IMR-90 (cell line): ENCODE measurements around the gene ERCC6. TPM values are rescaled to one million over a fixed set of nuclear protein-coding genes. Genes with fewer than 3 reads are reported as not detected.

ENCODE experiments used
- ATAC-seq: fragments of 200-7000 bp; cut with Tn5 transposase; 2 replicates; pipeline ENCODE4 v1.9.1; 2020; ENCODE audit warnings: low read depth, mild to moderate bottlenecking, moderate library complexity
- BruUV-seq: library from RNA; stranded (reverse); fragments of 400-500 nt; replicated peaks from 2 replicates; lab custom pipeline; 2021; lab: Mats Ljungman, UMichigan
- CTCF ChIA-PET: fragments of 300-600 bp; formaldehyde crosslinking; extraction: SDS; loops from one replicate; lab custom pipeline; 2021; ENCODE audit warnings: antibody characterized with exemption; lab: Yijun Ruan, JAX
- POLR2A ChIA-PET: fragments of 300-600 bp; sonication (Branson Sonifier 250); formaldehyde crosslinking; loops from one replicate; lab custom pipeline; 2022; ENCODE audit warnings: antibody characterized with exemption; ENCODE audit not compliant: unreplicated experiment; lab: Charles Lee
- DNase-seq: peaks from one replicate; pipeline ENCODE4 v3.0.0; 2013
- H2AFZ ChIP-seq: replicated peaks from 2 replicates; pipeline ENCODE3; 2013; ENCODE audit warnings: low read length, mild to moderate bottlenecking; ENCODE audit not compliant: poor library complexity
- H2AK5ac ChIP-seq: 2 replicates; pipeline ENCODE4 v1.6.1; 2013; ENCODE audit warnings: low read depth, low read length, inconsistent platforms
- H2AK9ac ChIP-seq: replicated peaks from 2 replicates; pipeline ENCODE3; 2013; ENCODE audit warnings: mild to moderate bottlenecking, low read depth, low read length, moderate library complexity; ENCODE audit not compliant: poor library complexity
- H2BK120ac ChIP-seq: 2 replicates; pipeline ENCODE4 v1.6.1; 2013; ENCODE audit warnings: low read depth, low read length, inconsistent platforms
- H2BK15ac ChIP-seq: 3 replicates; pipeline ENCODE4 v1.6.1; 2013; ENCODE audit warnings: low read depth, low read length, inconsistent platforms
- H2BK20ac ChIP-seq: 2 replicates; pipeline ENCODE4 v1.6.1; 2013; ENCODE audit warnings: low read depth, mild to moderate bottlenecking, inconsistent platforms, low read length, moderate library complexity
- H2BK5ac ChIP-seq: 2 replicates; pipeline ENCODE4 v1.6.1; 2013; ENCODE audit warnings: mild to moderate bottlenecking, low read depth, low read length, inconsistent platforms; ENCODE audit not compliant: poor library complexity, severe bottlenecking
- H3K14ac ChIP-seq: replicated peaks from 2 replicates; pipeline ENCODE4 v1.6.1; 2013; ENCODE audit warnings: low read depth, low read length, inconsistent platforms
- H3K18ac ChIP-seq: 2 replicates; pipeline ENCODE4 v1.6.1; 2013; ENCODE audit warnings: low read depth, low read length, control low read depth
- H3K23ac ChIP-seq: 2 replicates; pipeline ENCODE4 v1.6.1; 2013; ENCODE audit warnings: low read depth, low read length, inconsistent platforms
- H3K27ac ChIP-seq: 2 replicates; pipeline ENCODE4 v1.5.1; 2013; ENCODE audit warnings: mild to moderate bottlenecking, control low read depth, low read length; ENCODE audit not compliant: insufficient read depth
- H3K27me3 ChIP-seq: 2 replicates; pipeline ENCODE4 v1.6.1; 2013; ENCODE audit warnings: low read length; ENCODE audit not compliant: control insufficient read depth, insufficient read depth
- H3K36me3 ChIP-seq: 2 replicates; pipeline ENCODE4 v1.6.1; 2013; ENCODE audit warnings: low read length, mixed read lengths; ENCODE audit not compliant: control insufficient read depth, insufficient read depth
- H3K4ac ChIP-seq: 2 replicates; pipeline ENCODE4 v1.6.1; 2013; ENCODE audit warnings: low read depth, low read length, inconsistent platforms
- H3K4me1 ChIP-seq: 2 replicates; pipeline ENCODE4 v1.6.1; 2013; ENCODE audit warnings: low read length, mixed read lengths; ENCODE audit not compliant: control insufficient read depth, insufficient read depth
- H3K4me2 ChIP-seq: 2 replicates; pipeline ENCODE4 v1.6.1; 2013; ENCODE audit warnings: low read depth, mild to moderate bottlenecking, control low read depth, low read length, moderate library complexity
- H3K4me3 ChIP-seq: 2 replicates; pipeline ENCODE4 v1.5.1; 2013; ENCODE audit warnings: low read depth, mild to moderate bottlenecking, control low read depth, low read length, moderate library complexity; ENCODE audit not compliant: insufficient read depth
- H3K56ac ChIP-seq: 2 replicates; pipeline ENCODE4 v1.6.1; 2013; ENCODE audit warnings: low read length, inconsistent platforms; ENCODE audit not compliant: insufficient read depth; ENCODE audit errors: extremely low read depth
- H3K79me1 ChIP-seq, 2 experiments: 2 replicates each; pipeline ENCODE4 v1.6.1; 2013; ENCODE audit warnings: low read length in 2 of 2, inconsistent platforms in 1 of 2, low read depth in 1 of 2
- H3K9ac ChIP-seq: 2 replicates; pipeline ENCODE4 v1.6.1; 2013; ENCODE audit warnings: low read depth, low read length, control low read depth
- H3K9me1 ChIP-seq: 2 replicates; pipeline ENCODE4 v1.6.1; 2013; ENCODE audit warnings: low read length, inconsistent platforms; ENCODE audit not compliant: insufficient read depth
- H3K9me3 ChIP-seq: 2 replicates; pipeline ENCODE4 v1.6.1; 2013; ENCODE audit warnings: low read length; ENCODE audit not compliant: control insufficient read depth, insufficient read depth
- H4K20me1 ChIP-seq: 2 replicates; pipeline ENCODE4 v1.6.1; 2013; ENCODE audit warnings: low read length, inconsistent platforms; ENCODE audit not compliant: insufficient read depth
- H4K5ac ChIP-seq: 2 replicates; pipeline ENCODE4 v1.6.1; 2013; ENCODE audit warnings: mild to moderate bottlenecking, low read depth, low read length, control low read depth
- H4K8ac ChIP-seq, 2 experiments: 2 replicates each; pipeline ENCODE4 v1.6.1; 2013; ENCODE audit warnings: low read depth in 2 of 2, low read length in 2 of 2, control low read depth in 1 of 2, inconsistent platforms in 1 of 2
- H4K91ac ChIP-seq: 2 replicates; pipeline ENCODE4 v1.6.1; 2013; ENCODE audit warnings: low read depth, low read length, inconsistent platforms; ENCODE audit not compliant: insufficient read depth
- BHLHE40 ChIP-seq: fragments of 150-350 bp; IDR thresholded peaks from 2 replicates; pipeline ENCODE4 v1.6.1; 2016; ENCODE audit warnings: mild to moderate bottlenecking, low read depth, low read length
- CEBPB ChIP-seq: IDR thresholded peaks from 2 replicates; pipeline ENCODE4 v1.6.1; 2012; ENCODE audit warnings: low read depth, low read length, improper control_type of control experiment
- MAFK ChIP-seq: IDR thresholded peaks from 2 replicates; pipeline ENCODE4 v1.6.1; 2012; ENCODE audit warnings: low read depth, low read length, improper control_type of control experiment
- NFE2L2 ChIP-seq: fragments of 150-350 bp; IDR thresholded peaks from 2 replicates; pipeline ENCODE4 v1.6.1; 2016; ENCODE audit warnings: low read depth, mild to moderate bottlenecking, low read length
- RAD21 ChIP-seq: IDR thresholded peaks from 2 replicates; pipeline ENCODE4 v1.6.1; 2012; ENCODE audit warnings: low read length, improper control_type of control experiment
- RFX5 ChIP-seq: IDR thresholded peaks from 2 replicates; pipeline ENCODE4 v1.8.0; 2012; ENCODE audit warnings: low read depth, mild to moderate bottlenecking, low read length, moderate library complexity
- WGBS, 2 experiments: methylation state at CpG; one replicate each; pipeline versions ENCODE4 v1.1.5 to v1.1.7; 2013; ENCODE audit warnings: missing lambda C conversion rate in 2 of 2; ENCODE audit not compliant: insufficient read length in 1 of 2; ENCODE audit errors: extremely low coverage in 2 of 2; 5-methylcytosine and 5-hydroxymethylcytosine counted together
- dilution Hi-C: fragments of 300-500 bp; cut with HindIII; formaldehyde crosslinking; loops from one replicate; pipeline ENCODE4 v1.14.3; 2018; ENCODE audit warnings: low sequenced_read_pairs; ENCODE audit not compliant: unreplicated experiment
- in situ Hi-C: fragments of 300-500 bp; cut with MboI; formaldehyde crosslinking; loops from 3 replicates; pipeline ENCODE4 v1.14.3; 2019; ENCODE audit warnings: low sequenced_read_pairs, inconsistent platforms, mixed read lengths
- intact Hi-C: fragments of 100-400 bp; cut with micrococcal nuclease; formaldehyde crosslinking; loops from 2 replicates; pipeline ENCODE4 v1.10.0; 2022
- polyA plus RNA-seq, 3 experiments: library from polyadenylated mRNA; depleted of rRNA; stranded (reverse); fragments of >200 nt; gene quantifications; 2 replicates each; pipeline ENCODE4 v1.2.3, GENCODE V29; 2012; ENCODE audit warnings: low replicate concordance in 1 of 3
- total RNA-seq: library from RNA; depleted of rRNA; stranded (reverse); fragments of >200 nt; gene quantifications from 2 replicates; pipeline ENCODE4 v1.2.3, GENCODE V29; 2012
- TF ChIP-seq, protein P1 (sequence below): fragments of 150-350 bp; IDR thresholded peaks from 2 replicates; pipeline ENCODE4 v1.6.1; 2017; ENCODE audit warnings: mild to moderate bottlenecking, antibody characterized with exemption, low read length, low read depth

The ERCC6 gene
- total and polyA plus RNA-seq, 2 of the 4 experiments (the other 2 are of a cell fraction) = 7.3 to 14.9 TPM

DNA sequence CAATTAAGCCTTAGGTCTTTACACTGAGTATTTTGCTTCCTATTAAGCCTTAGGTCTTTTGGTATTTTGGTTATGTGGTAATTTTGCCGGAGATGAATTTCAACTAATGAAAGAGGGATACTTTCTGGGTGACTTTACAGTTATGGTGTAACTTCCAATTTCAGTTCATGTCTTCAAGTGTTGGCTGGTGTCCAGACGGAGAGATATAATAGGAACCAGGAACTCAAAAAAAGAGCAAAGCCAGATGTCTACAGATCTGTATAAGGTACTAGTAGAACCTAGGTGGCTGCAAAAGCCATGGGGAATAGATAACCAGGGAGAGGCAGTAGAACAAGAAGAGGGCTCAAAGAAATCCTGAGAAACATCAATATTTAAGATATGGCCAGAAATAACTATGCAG, 12.3 kb downstream of the ERCC6 start:
- BruUV-seq = no TSS peak
- ATAC-seq (no peak), DNase-seq (no peak)
- intact Hi-C loops = no loop called here
- H4K91ac ChIP-seq = no peak overlapping the region
- TF ChIP-seq NFE2L2 = no peak
- TF ChIP-seq CEBPB = no peak
- TF ChIP-seq MAFK = no peak
- TF ChIP-seq BHLHE40 = no peak
- TF ChIP-seq RAD21 = no peak
- TF ChIP-seq RFX5 = no peak
- TF ChIP-seq, protein P1, sequence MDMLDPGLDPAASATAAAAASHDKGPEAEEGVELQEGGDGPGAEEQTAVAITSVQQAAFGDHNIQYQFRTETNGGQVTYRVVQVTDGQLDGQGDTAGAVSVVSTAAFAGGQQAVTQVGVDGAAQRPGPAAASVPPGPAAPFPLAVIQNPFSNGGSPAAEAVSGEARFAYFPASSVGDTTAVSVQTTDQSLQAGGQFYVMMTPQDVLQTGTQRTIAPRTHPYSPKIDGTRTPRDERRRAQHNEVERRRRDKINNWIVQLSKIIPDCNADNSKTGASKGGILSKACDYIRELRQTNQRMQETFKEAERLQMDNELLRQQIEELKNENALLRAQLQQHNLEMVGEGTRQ = no peak
- H3K36me3 ChIP-seq = peaks cover 30% of the 10 kb centered on the region
- no peak overlapping the region for H3K14ac ChIP-seq
- H4K8ac ChIP-seq = no peak overlapping the region
- no peaks in the 10 kb centered on the region; the same call in 1 of the 2 replicates for H4K20me1 ChIP-seq
- H3K56ac ChIP-seq = no peak overlapping the region
- no peak overlapping the region for H4K5ac ChIP-seq
- ChIA-PET POLR2A (no interaction called here), CTCF (interaction anchor here (0.7 kb wide), 1 partner anchor 868 kb away, joined by 3 read pairs; no protein-coding TSS in a partner anchor)
- WGBS, 2 experiments = no CpG with 5 or more reads among the region's 2 CpGs
- no peak overlapping the region for H3K4me2 ChIP-seq
- H3K27me3 ChIP-seq = no peaks in the 10 kb centered on the region
- H2BK5ac ChIP-seq = no peak overlapping the region
- no peak overlapping the region for H3K4me3 ChIP-seq
- no peak overlapping the region for H2BK20ac ChIP-seq
- no peak overlapping the region for H2AFZ ChIP-seq
- H3K9me3 ChIP-seq = no peaks in the 10 kb centered on the region
- no peaks in the 10 kb centered on the region for H3K4me1 ChIP-seq
- no peak overlapping the region for H3K18ac ChIP-seq
- H2BK15ac ChIP-seq = no peak overlapping the region
- dilution Hi-C loops = no loop called here
- H3K27ac ChIP-seq = no peak overlapping the region
- no peak overlapping the region for H2AK5ac ChIP-seq
- in situ Hi-C loops = no loop called here
- peaks cover 4 to 5% of the 10 kb centered on the region in 2 experiments; a peak in 2 of 4 replicates for H3K79me1 ChIP-seq
- H2BK120ac ChIP-seq = no peak overlapping the region
- no peak overlapping the region for H3K4ac ChIP-seq
- H2AK9ac ChIP-seq = no peak overlapping the region
- no peak overlapping the region for H3K23ac ChIP-seq
- H3K9me1 ChIP-seq = peaks cover 9% of the 10 kb centered on the region; the same call in 1 of the 2 replicates
- H3K9ac ChIP-seq = no peak overlapping the region
